Ovary (tissue), 9 donors: ENCODE measurements around the gene KMO. TPM values are rescaled to one million over a fixed set of nuclear protein-coding genes. Genes with fewer than 3 reads are reported as not detected.

Experiments
- DNase-seq, 5 donors: peaks; one replicate each; pipeline ENCODE4 v3.0.0-alpha.2; 2019 to 2020
- H3K27ac ChIP-seq, 2 donors: fragments of 200-600 bp; one replicate each; pipeline versions ENCODE4 v1.5.1 to v1.8.0; 2019 to 2022
- H3K27me3 ChIP-seq: fragments of 200-600 bp; one replicate; pipeline ENCODE4 v1.8.0; 2022
- H3K36me3 ChIP-seq: fragments of 200-600 bp; sonication (generic); one replicate; pipeline ENCODE4 v1.5.1; 2019
- H3K4me1 ChIP-seq: one replicate; pipeline ENCODE4 v1.8.1; 2013; ENCODE audit warnings: mild to moderate bottlenecking, moderate library complexity; ENCODE audit not compliant: insufficient read depth
- H3K4me3 ChIP-seq: fragments of 200-600 bp; sonication (generic); one replicate; pipeline ENCODE4 v1.5.1; 2017
- H3K9me3 ChIP-seq, 2 donors: fragments of 200-600 bp in 1 of 2; sonication (generic) in 1 of 2; one replicate each; pipeline versions ENCODE4 v1.5.1 to v1.8.1; 2013 to 2019; ENCODE audit warnings: mild to moderate bottlenecking in 1 of 2, moderate library complexity in 1 of 2
- CTCF ChIP-seq, 3 donors: fragments of 450-650 bp in 2 of 3; fragments of 200-600 bp in 1 of 3; IDR thresholded peaks; one replicate each; pipeline versions ENCODE4 v1.5.1 to v1.8.0; 2016 to 2022; ENCODE audit warnings: antibody characterized with exemption in 3 of 3, mild to moderate bottlenecking in 1 of 3
- EP300 ChIP-seq: sonication (generic); formaldehyde crosslinking; IDR thresholded peaks from one replicate; pipeline ENCODE4 v1.6.1; 2017; ENCODE audit warnings: antibody characterized with exemption
- POLR2A ChIP-seq: fragments of 450-650 bp; IDR thresholded peaks from one replicate; pipeline ENCODE4 v1.6.1; 2017; ENCODE audit warnings: antibody characterized with exemption, mild to moderate bottlenecking, moderate library complexity
- WGBS, 3 donors: extraction: QIAGEN DNeasy Blood & Tissue Kit in 1 of 3; methylation state at CpG; one replicate each; pipeline versions ENCODE4 v1.1.5 to v1.1.7; 2013 to 2017; 5-methylcytosine and 5-hydroxymethylcytosine counted together
- intact Hi-C, 4 donors: fragments of 100-400 bp; cut with DNase I; formaldehyde crosslinking; loops; one replicate each; pipeline versions ENCODE4 v1.11.0 to v1.15.1; 2022 to 2023
- polyA plus RNA-seq, 2 donors: library from polyadenylated mRNA; stranded (reverse); fragments of 200-250 nt in 1 of 2; fragments of 350-450 nt in 1 of 2; fragmentation: Illumina TruSeq in 1 of 2; extraction: RNeasy Lipid Tissue Mini Kit (QIAGEN cat#74804) in 1 of 2; gene quantifications; one replicate each; pipeline ENCODE4 v1.2.3, GENCODE V29; 2013 to 2014
- total RNA-seq, 7 donors: library from RNA; depleted of rRNA in 2 of 7; stranded (reverse); fragments of >200 nt in 2 of 7; fragmentation: NEBNext Ultra II Directional in 3 of 7; extraction: Animal tissue kit (Norgen Biotek cat#: 25700) in 3 of 7; gene quantifications; one replicate each; pipeline versions ENCODE4 v1.1.0 to v1.2.4, GENCODE V29; 2016 to 2023
- donor health status: DM: no; HTN: no; CAD: no; lungs with moderate emphysema.
- donor health status: DM: no; HTN: no; CAD: no.
- donor health status: Bipolar disorder and iron deficiency.
- donor health status: DM: yes; HTN: yes; CAD: no.
- donor health status: DM: no; HTN: no; CAD: no.
- donor health status: DM: yes; HTN: yes; CAD: no.

KMO gene
- total and polyA plus RNA-seq, 9 donors: 0.12 to 2.0 (median 0.43) TPM; not detected in 1

- intact Hi-C loops: no loop called here
- no peaks in the 10 kb centered on the region for H3K9me3 ChIP-seq
- H3K4me3 ChIP-seq: peak overlapping the region; percentile 32
- H3K27me3 ChIP-seq: no peaks in the 10 kb centered on the region
- TF ChIP-seq EP300: no peak
- peak in 1 of 3 donors; percentile 18 for TF ChIP-seq CTCF (IDR thresholded peaks at IDR 0.05)
- H3K36me3 ChIP-seq: no peaks in the 10 kb centered on the region
- no peak overlapping the region for H3K27ac ChIP-seq
- 1 to 5% (median 2%) methylated on average over 11 of the region's 11 CpGs for WGBS, 3 donors
- no peak for DNase-seq
- no peaks in the 10 kb centered on the region for H3K4me1 ChIP-seq
Measured at GRCh38 chr1:241531195-241532161, 700 bp upstream of the KMO start.

- H3K36me3 ChIP-seq: no peaks in the 10 kb centered on the region
- H3K27me3 ChIP-seq: no peaks in the 10 kb centered on the region
- H3K4me1 ChIP-seq: no peaks in the 10 kb centered on the region
- no peak for DNase-seq
- WGBS, 3 donors: 72 to 78% (median 74%) methylated on average over 7 of the region's 7 CpGs
- H3K4me3 ChIP-seq: no peak overlapping the region
- intact Hi-C loops: no loop called here
- H3K9me3 ChIP-seq: no peaks in the 10 kb centered on the region
- no peak overlapping the region for H3K27ac ChIP-seq
- no peak for TF ChIP-seq EP300
- TF ChIP-seq CTCF (IDR thresholded peaks at IDR 0.05): no peak
- no peak for TF ChIP-seq POLR2A
Measured at GRCh38 chr1:241532864-241533263, 686 bp downstream of the KMO start.

DNA sequence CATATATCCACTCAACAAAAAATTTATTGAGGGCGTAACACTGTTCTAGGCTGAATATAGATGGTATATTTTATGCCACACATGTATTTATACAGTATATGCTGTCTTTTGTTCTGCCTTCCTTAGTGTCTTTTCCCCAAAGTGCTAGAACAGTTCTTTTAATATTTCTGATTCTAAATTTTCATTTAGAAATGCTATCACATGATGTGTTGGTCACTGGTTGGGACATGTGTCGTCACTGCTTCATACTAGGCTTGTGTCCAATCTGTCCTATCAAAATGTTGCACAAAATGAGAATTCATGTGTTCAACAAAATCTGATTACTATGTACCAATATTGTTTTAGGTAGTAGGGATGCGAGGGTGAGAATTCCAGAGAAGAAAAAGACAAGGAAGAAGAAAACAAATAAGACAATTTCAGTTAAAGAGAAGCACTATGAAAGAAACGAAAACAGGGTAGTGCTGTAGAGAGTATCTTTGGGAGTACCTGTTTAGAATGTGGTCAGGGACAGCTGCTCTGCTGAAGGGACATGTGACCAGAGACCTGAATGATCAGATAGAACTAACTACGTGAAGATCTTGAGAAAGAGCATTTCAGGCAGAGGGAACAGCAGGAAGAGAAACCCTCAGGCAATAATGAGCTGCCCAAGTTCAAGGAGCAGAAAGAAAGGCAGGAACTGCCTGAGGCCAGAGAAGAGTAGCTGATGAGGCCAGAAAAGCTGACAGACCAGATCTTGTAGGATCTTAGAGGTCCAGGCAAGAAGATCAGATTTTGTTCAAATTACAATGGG is 1.3 kb downstream of the KMO start:
- Histone ChIP-seq H3K4me3 (no peak overlapping the region), H3K4me1 (no peaks in the 10 kb centered on the region), H3K36me3 (no peaks in the 10 kb centered on the region), H3K27ac (no peak overlapping the region), H3K27me3 (no peaks in the 10 kb centered on the region), H3K9me3 (no peaks in the 10 kb centered on the region)
- no peak for TF ChIP-seq POLR2A
- no peak for TF ChIP-seq CTCF (IDR thresholded peaks at IDR 0.05)
- TF ChIP-seq EP300: no peak
- DNase-seq: no peak
- intact Hi-C loops: no loop called here
- WGBS, 3 donors: 65 to 78% (median 72%) methylated on average over 5 of the region's 5 CpGs

DNA sequence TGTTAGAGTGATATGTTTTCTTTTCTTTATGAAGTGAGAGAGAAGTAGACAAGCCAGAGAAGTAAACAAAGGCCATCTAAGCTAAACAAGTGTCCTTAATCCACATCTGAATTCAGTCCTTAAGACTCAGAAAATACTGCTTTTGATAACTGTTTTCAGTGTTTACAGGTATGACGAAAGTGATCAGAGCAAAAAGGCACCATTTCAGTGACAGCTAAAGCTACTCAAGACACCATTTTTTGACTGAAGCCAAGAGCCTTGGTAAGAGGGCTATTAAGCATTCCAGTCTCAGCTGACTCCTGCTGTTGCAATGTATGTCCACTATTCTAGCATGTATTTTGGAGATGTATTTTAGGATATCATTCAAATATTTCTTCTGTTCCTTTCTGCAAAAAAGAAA is 4.1 kb downstream of the KMO start:
- TF ChIP-seq CTCF (IDR thresholded peaks at IDR 0.05) (no peak), POLR2A (no peak), EP300 (no peak)
- H3K36me3 ChIP-seq: no peaks in the 10 kb centered on the region
- H3K4me1 ChIP-seq: no peaks in the 10 kb centered on the region
- no peak for DNase-seq
- no peak overlapping the region for H3K4me3 ChIP-seq
- WGBS, 3 donors: 67 to 87% (median 85%) methylated on average over 1 of the region's 1 CpG
- H3K9me3 ChIP-seq: no peaks in the 10 kb centered on the region
- intact Hi-C loops: no loop called here
- no peaks in the 10 kb centered on the region for H3K27me3 ChIP-seq
- H3K27ac ChIP-seq: no peak overlapping the region
